ENCODE data around the gene P4HA1. TPM values are rescaled to one million over a fixed set of nuclear protein-coding genes. Genes with fewer than 3 reads are reported as not detected.
"Not testable (repeated sequence)": the region's sequence is repeated elsewhere in the genome, so short reads cannot be mapped to it uniquely, and the experiment has no call there.

Gene P4HA1
- total and polyA plus RNA-seq, 2 donors, result 21.5 to 143 TPM

GRCh38 chr10:73044378-73045285 lies 52.0 kb downstream of the P4HA1 start:
- Histone ChIP-seq H3K4me1 (ENCODE audit: insufficient read depth) (no peaks in the 10 kb centered on the region), H3K36me3 (ENCODE audit: insufficient read depth) (no peaks in the 10 kb centered on the region), H3K4me3 (ENCODE audit: low read depth, low read length) (no peak overlapping the region), H3K27ac (ENCODE audit: low read depth) (no peak overlapping the region)
- DNase-seq (ENCODE audit: extremely low spot score), result peak; percentile 21
- 51% methylated on average over 7 of the region's 7 CpGs for WGBS

DNA sequence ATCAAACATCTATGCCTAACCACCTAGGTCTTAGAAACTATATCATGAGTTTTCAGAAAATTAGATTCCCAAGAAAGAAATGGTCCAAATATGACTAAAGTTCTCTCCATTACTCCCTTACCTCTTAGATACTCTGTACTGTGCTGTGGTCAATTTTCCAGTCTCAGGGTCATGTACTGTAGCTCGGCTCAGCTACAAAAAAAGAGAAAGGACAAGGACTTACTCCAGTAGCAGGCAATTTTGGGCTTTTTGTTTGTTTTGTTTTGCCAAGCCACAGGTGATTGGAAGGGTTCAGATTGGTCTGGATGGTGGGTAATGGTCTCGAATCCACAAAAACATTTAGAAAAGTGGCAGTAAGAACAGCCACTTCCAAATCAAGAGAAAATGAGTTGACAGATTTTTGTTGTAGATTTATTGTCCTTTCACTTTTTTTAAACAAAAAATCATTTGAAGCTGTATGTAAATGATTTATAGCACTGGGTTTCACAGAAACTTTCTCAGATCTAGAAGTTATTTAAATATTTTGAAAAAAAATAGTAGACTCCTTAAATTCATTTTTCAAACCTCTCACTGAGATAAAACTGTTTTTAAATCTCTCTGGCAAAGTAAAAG lies 52.8 kb downstream of the P4HA1 start:
- Histone ChIP-seq H3K27ac (ENCODE audit: low read depth) (no peak overlapping the region), H3K4me3 (ENCODE audit: low read depth, low read length) (no peak overlapping the region), H3K36me3 (ENCODE audit: insufficient read depth) (no peaks in the 10 kb centered on the region), H3K4me1 (ENCODE audit: insufficient read depth) (no peaks in the 10 kb centered on the region)
- WGBS, result 65% methylated on average over 2 of the region's 2 CpGs
- DNase-seq (ENCODE audit: extremely low spot score), result no peak

DNA sequence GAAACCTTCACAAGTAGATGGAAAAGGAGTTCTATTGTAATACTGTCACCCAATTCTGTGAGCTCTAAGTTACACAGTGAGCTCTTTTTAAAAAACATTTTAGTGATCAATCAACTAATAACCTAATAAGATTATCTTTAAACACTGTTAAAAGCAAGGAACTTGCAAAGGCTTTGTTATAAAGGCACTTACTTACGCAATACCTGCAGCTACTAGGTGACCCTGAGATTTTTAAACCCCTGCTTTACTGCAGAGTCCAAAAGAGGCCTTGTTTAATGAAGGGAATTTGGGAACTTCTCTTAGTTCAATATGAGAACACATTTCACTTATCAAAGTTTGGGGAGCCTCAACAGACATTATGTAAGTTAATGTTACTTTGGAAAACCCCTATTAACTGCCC lies 53.3 kb downstream of the P4HA1 start:
- WGBS, result 100% methylated on average over 1 of the region's 1 CpG
- no peak overlapping the region for H3K27ac ChIP-seq (ENCODE audit: low read depth)
- no peaks in the 10 kb centered on the region for H3K36me3 ChIP-seq (ENCODE audit: insufficient read depth)
- H3K4me3 ChIP-seq (ENCODE audit: low read depth, low read length), result no peak overlapping the region
- no peak for DNase-seq (ENCODE audit: extremely low spot score)
- no peaks in the 10 kb centered on the region for H3K4me1 ChIP-seq (ENCODE audit: insufficient read depth)

DNA sequence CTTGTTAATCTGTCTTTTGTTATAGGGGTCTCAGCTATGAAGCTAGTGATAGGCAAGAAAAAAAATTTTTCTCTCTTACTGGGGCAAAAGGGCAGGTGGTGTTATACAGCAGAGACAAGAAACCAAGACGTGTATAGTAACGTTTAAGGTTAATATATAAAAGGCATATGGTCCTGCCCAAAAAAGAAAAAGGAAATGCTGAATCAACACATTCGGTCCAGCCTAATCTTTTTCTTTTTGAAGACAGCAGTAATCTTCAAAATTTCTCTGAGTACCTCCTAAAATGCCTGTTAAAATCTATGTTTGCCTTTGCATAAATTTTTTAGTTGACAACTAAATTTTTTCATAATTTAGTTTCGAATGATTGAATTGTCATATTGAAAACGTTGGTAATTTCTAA lies 54.5 kb downstream of the P4HA1 start:
- no peak overlapping the region for H3K4me3 ChIP-seq (ENCODE audit: low read depth, low read length)
- H3K27ac ChIP-seq (ENCODE audit: low read depth), result no peak overlapping the region
- H3K36me3 ChIP-seq (ENCODE audit: insufficient read depth), result no peaks in the 10 kb centered on the region
- 92% methylated on average over 5 of the region's 5 CpGs for WGBS
- no peak for DNase-seq (ENCODE audit: extremely low spot score)
- no peaks in the 10 kb centered on the region for H3K4me1 ChIP-seq (ENCODE audit: insufficient read depth)

DNA sequence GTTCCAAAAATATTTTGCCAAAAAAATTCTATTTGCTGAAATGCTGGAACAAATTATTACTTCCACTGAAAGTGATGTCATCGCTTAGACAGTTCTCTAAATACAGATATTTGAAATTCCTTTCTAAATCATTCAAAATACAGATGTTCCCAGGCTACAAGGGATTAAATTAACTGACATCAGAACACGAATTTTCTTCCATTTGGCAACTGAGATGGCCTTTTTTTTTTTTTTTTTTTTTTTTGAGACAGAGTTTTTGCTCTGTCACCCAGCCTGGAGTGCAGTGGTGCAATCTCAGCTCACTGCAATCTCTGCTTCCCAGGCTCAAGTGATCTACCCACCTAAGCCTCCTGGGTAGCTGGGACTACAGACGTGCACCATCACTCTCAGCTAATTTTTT lies 57.0 kb downstream of the P4HA1 start:
- no peak overlapping the region for H3K27ac ChIP-seq (ENCODE audit: low read depth)
- DNase-seq (ENCODE audit: extremely low spot score), result no peak
- H3K4me3 ChIP-seq (ENCODE audit: low read depth, low read length), result no peak overlapping the region
- H3K36me3 ChIP-seq (ENCODE audit: insufficient read depth), result no peaks in the 10 kb centered on the region
- 61% methylated on average over 3 of the region's 3 CpGs for WGBS
- no peaks in the 10 kb centered on the region for H3K4me1 ChIP-seq (ENCODE audit: insufficient read depth)

GRCh38 chr10:73036285-73036684 lies 60.4 kb downstream of the P4HA1 start:
- not testable (repeated sequence) for H3K27ac ChIP-seq (ENCODE audit: low read depth); H3K4me1 ChIP-seq (ENCODE audit: insufficient read depth); DNase-seq (ENCODE audit: extremely low spot score); H3K36me3 ChIP-seq (ENCODE audit: insufficient read depth); H3K4me3 ChIP-seq (ENCODE audit: low read depth, low read length)
- 95% methylated on average over 6 of the region's 6 CpGs for WGBS

GRCh38 chr10:73032536-73032935 lies 64.1 kb downstream of the P4HA1 start:
- H3K36me3 ChIP-seq (ENCODE audit: insufficient read depth), result peaks cover 1% of the 10 kb centered on the region
- no peak overlapping the region for H3K27ac ChIP-seq (ENCODE audit: low read depth)
- no peak for DNase-seq (ENCODE audit: extremely low spot score)
- 95% methylated on average over 6 of the region's 6 CpGs for WGBS
- H3K4me1 ChIP-seq (ENCODE audit: insufficient read depth), result no peaks in the 10 kb centered on the region
- no peak overlapping the region for H3K4me3 ChIP-seq (ENCODE audit: low read depth, low read length)

- H3K4me3 ChIP-seq (ENCODE audit: low read depth, low read length); H3K36me3 ChIP-seq (ENCODE audit: insufficient read depth); H3K4me1 ChIP-seq (ENCODE audit: insufficient read depth); DNase-seq (ENCODE audit: extremely low spot score); H3K27ac ChIP-seq (ENCODE audit: low read depth): not testable (repeated sequence)
- 97% methylated on average over 1 of the region's 1 CpG for WGBS
Observed at GRCh38 chr10:73026623-73027022, 70.0 kb downstream of the P4HA1 start.

- not testable (repeated sequence) for H3K27ac ChIP-seq (ENCODE audit: low read depth); H3K4me3 ChIP-seq (ENCODE audit: low read depth, low read length)
Observed at GRCh38 chr10:73023455-73024070, 73.1 kb downstream of the P4HA1 start.

DNA sequence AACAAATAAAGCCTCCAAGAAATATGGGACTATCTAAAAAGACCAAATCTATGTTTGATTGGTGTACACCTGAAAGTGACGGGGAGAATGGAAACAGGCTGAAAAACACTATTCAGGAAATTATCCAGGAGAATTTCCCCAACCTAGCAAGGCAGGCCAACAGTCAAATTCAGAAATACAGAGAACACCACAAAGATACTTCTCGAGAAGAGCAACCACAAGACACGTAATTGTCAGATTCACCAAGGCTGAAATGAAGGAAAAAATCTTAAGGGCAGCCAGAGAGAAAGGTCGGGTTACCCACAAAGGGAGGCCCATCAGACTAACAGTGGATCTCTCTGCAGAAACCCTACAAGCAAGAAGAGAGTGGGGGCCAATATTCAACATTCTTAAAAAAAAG lies 73.7 kb downstream of the P4HA1 start:
- WGBS, result 89% methylated on average over 4 of the region's 4 CpGs
- not testable (repeated sequence) for H3K4me3 ChIP-seq (ENCODE audit: low read depth, low read length); DNase-seq (ENCODE audit: extremely low spot score); H3K4me1 ChIP-seq (ENCODE audit: insufficient read depth); H3K36me3 ChIP-seq (ENCODE audit: insufficient read depth); H3K27ac ChIP-seq (ENCODE audit: low read depth)

More at GRCh38 chr10:73023455-73024070, 73.1 kb downstream of the P4HA1 start:
- DNase-seq (ENCODE audit: extremely low spot score); H3K4me1 ChIP-seq (ENCODE audit: insufficient read depth); H3K36me3 ChIP-seq (ENCODE audit: insufficient read depth): not testable (repeated sequence)
- 98% methylated on average over 7 of the region's 7 CpGs for WGBS

DNA sequence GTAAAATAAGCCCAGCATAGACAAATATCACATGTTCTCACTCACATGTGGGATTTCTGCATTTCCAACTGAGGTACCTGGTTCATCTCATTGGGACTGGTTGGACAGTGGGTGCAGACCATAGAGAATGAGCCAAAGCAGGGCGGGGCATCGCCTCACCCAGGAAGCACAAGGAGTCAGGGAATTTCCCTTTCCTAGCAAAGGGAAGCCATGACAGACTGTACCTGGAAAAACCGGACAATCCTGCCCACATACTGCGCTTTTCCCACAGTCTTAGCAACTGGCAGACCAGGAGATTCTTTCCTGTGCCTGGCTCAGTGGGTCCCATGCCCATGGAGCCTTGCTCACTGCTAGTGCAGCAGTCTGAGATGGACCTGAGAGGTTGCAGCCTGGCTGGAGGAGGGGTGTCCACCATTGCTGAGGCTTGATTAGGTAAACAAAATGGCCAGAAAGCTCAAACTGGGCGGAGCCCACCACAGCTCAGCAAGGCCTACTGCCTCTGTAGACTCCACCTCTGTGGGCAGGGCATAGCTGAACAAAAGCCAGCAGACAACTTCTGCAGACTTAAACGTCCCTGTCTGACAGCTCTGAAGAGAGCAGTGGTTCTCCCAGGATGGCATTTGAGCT lies 75.0 kb downstream of the P4HA1 start:
- H3K4me3 ChIP-seq (ENCODE audit: low read depth, low read length); H3K27ac ChIP-seq (ENCODE audit: low read depth); H3K4me1 ChIP-seq (ENCODE audit: insufficient read depth); DNase-seq (ENCODE audit: extremely low spot score); H3K36me3 ChIP-seq (ENCODE audit: insufficient read depth): not testable (repeated sequence)
- 82% methylated on average over 6 of the region's 6 CpGs for WGBS

DNA sequence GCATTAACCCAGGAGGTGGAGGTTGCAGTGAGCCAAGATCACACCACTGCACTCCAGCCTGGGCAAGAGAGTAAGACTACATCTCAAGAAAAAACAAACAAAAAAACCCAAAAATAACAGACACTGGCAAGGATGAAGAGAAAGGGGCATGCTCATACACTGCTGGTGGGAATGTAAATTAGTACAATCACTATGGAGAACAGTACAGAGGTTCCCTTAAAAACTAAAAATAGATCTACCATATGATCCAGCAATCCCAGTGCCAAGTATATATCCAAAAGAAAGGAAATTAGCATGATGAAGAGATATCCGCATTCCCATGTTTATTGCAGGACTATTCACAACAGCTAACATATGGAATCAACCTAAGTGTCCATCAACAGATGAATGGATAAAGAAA lies 75.6 kb downstream of the P4HA1 start:
- Histone ChIP-seq H3K4me3 (ENCODE audit: low read depth, low read length) (no peak overlapping the region), H3K4me1 (ENCODE audit: insufficient read depth) (no peaks in the 10 kb centered on the region), H3K36me3 (ENCODE audit: insufficient read depth) (peaks cover 5% of the 10 kb centered on the region), H3K27ac (ENCODE audit: low read depth) (no peak overlapping the region)
- 78% methylated on average over 1 of the region's 1 CpG for WGBS
- no peak for DNase-seq (ENCODE audit: extremely low spot score)

GRCh38 chr10:73019100-73019499 lies 77.6 kb downstream of the P4HA1 start:
- Histone ChIP-seq H3K4me1 (ENCODE audit: insufficient read depth) (no peaks in the 10 kb centered on the region), H3K4me3 (ENCODE audit: low read depth, low read length) (no peak overlapping the region), H3K27ac (ENCODE audit: low read depth) (no peak overlapping the region), H3K36me3 (ENCODE audit: insufficient read depth) (peaks cover 5% of the 10 kb centered on the region)
- no peak for DNase-seq (ENCODE audit: extremely low spot score)
- 89% methylated on average over 1 of the region's 1 CpG for WGBS

All from urinary bladder (tissue), 4 donors.